GM21723 (cell line): ENCODE measurements around the gene SEMA3F.

Experiments used
- ATAC-seq: cut with Tn5 transposase; IDR thresholded peaks from one replicate; pipeline ENCODE4 v1.9.1; 2021; ENCODE audit warnings: mild to moderate bottlenecking, moderate library complexity; ENCODE audit not compliant: unreplicated experiment

The SEMA3F gene

DNA sequence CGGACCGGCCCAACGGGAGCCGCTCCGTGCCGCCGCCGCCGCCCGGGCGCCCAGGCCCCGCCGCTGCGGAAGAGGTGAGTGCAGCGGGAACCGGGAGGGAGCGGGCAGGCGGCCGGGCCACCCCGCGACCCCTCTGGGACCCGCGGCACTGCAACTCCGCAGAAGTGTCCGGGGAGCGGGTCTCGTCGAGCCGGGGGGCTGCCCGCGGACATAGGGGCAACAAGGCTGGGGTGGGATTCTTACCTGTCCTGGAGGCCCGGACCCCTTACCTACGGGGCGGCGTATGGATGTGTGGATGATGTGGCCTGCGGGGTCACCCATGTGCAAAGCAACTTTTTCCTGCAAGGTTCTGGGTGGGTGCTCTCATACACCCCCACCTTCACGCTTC, 361 bp downstream of the SEMA3F start:
- no peak for ATAC-seq

DNA sequence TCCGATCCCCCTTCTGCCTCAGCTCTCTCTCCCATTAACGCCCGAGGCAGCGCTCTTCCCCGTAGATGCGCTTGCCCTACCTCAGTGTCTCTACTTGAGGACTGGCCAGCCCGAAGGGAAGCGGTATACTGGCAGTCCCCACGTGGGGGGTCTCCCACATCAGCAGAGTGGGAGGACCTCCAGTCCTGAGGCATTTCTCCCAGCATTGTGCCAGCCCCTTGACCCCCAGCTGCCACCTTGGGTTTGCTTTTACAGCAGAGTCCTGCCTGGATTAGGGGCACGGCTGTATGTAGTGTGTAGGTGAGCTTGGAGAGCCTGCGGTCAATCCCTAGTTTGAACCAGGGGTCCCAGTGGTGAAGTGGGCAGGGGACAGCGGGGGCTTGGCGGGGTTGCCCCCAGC, 767 bp downstream of the SEMA3F start:
- ATAC-seq = no peak

DNA sequence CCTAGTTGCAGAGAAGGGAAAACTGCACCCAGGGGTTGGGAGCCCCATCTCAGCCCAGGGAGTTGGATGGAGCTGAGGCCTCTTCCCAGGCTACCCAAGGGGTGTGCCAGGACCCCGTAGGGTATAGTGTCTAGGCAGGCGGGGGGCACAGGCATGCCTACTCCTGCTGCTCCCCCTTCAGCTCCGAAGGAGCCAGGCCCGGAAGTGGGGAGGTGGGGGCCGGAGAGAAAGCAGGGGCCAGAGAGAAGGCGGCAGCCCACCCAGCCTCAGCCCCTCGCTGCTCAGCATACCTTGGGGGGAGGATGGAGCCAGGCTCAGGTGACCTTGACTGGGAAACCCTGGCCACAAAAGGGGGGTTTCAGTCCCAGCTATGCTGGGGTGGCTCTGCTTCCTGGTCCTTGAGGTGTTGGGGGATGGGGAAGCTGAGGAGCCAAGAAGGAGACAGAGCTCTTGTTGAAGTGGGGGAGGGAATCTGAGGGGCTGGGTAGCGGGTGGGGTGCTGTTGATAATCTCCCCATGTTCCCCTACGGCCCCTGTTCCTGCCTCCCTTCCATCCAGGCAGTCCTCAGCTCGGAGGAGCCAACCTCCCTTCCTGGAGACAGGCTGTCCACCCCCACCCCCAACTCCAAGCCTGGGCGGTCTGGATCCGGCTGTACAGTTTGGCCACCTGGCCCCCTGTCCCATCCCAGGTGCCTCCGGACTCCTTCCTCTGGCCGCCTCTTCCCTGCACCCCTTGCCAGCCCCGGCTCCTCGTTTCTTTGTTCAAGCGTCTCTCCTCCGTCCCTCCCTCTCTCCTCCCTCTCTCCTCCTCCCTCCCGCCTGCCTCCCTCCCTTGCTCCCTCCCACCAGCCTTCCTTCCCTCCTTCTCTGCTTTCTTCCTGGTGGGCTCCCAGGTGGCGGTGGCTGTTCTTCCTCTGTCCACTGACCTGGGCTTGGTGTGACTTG, 1.7 kb downstream of the SEMA3F start:
- ATAC-seq = no peak

DNA sequence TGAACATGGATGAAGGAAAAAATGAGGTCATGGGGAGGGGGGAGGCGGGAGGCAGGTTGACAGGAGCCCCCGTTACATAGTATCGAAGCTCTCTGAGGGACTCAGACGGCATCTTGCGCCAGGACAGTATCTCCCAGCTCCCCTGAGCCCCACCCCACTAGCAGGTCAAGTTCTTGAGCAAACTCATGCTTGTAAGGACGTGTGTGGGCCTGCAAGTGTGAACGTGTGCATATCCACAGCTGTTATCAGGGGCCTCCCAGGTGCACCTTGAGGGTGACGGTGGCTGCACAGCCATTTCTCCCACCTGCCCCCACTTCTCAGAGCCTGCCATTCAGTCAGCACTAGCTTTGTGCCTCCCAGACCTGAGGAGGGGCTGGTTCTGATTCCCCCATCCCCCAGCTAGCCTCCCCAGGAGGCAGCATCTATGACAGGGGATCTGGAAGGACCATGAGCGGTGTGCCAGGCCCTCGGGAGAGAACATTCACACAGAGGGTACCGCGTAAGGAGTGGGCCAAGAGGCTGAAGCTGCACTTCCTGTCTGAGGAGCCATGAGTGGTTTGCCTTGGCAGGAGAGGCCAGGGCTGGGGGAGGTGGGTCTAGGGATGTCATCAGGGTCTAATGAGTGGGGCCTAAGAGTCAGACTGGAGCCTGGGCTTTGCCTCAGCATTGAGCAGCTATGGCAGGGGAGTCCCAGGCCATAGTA, 2.9 kb downstream of the SEMA3F start:
- ATAC-seq = no peak

DNA sequence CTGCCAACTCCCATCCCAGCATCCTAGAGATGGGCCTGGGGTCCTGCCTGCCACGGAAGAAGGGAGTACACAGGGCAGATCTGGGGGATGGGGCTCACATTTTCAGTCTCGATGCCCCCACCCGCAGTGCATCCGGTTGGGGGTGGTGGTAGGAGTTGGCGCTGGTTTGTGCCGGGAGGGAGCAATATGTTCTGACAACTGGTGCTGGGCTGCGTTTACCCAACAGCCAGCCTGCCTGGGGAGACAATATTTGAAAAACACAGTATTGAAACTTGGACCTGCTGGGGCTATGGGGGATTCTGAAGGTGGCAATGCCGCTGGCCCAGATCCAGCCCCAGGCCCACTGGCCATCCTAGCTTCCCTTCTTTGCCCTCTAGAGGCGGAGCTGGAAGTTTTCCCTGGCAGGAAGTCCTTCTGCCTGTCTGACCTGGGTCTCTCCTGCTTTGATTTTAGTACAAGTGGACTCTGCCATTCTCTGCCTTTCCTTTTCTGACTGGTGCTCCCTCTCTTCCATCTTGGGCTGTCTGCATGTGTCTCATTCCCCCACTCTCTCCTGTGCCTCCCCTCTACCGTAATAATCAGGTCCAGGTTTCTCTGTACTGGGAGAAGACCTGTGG, 3.5 kb downstream of the SEMA3F start:
- no peak for ATAC-seq

DNA sequence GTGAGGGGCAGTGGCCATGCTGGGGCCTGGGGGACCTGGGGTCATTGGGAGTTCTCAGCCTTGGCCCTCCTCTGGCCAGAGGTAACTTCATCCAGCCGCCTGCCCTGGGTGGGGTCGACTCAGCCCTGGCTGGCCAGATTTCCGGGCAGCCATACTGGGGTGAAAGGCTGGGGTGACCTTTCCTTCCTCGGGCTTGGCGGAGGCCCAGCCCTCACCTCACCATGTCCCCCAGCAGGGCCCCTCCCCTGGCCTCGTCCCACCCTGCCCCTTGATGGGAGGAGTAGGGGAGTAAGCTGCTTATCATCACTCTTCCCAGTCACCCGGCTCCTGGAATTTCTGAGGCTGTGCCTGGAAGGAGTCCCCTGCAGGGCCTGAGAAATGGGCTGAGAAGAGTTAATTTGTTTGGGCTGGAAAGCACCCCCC, 5.4 kb downstream of the SEMA3F start:
- no peak for ATAC-seq

DNA sequence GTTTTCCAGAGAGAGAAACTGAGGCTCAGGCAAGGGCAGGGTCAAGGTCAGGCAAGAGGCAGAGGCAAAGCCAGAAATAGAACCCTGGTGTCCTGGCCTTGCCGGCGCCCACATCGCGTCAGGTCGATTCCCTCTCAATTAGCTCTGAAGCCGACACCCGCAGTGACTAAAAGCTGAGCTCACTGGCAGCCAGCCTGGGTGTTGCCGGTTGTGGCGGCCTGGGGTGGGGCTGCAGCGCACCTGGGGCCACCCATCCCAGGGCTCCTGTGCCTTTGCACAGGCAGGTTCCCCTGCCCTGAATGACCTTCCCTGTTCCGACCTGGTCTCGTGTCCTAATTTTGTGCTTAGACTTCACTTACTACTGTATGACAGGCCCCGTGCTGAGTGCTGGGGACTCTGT, 6.2 kb downstream of the SEMA3F start:
- ATAC-seq = no peak

DNA sequence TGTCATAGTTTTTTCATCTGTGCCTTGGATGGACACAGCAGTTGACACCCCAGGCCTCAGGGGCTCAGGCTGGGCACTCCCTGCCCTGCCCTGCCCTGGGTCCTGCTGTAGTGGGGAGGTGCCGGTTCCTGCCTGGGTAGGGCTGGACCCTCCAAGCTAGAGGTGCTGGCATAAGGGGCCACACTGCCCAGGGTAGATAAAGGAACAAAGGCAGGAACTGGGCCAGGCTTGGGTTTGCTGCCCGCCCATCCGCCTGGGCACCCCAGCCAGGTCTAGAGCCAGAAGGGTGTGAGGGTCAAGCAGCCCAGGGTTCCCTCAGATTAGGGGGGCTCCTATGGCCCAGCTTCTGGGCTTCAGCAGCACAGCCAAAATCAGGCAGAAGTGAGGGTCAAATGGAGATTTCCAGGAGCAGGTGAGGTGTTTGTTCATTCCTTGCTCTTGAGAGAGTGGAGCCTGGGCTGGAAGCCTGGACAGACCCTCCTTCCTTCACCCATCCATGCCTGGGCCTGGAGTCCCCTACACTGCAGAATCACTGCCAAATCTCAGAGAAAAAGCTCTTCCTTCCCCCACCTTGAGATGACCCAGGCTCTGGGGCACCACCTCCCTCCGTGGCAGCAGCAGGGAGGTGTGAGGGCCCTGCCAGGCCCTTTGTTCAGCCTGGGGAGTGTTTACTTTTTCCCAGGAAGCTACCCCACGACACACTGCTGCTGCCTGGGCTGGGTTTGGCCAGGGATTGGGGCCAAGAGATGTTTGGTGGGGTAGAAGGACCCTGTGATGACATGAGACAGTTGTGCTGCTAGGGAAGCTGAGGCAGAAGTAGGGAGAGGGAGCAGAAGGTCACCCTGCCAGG, 7.1 kb downstream of the SEMA3F start:
- ATAC-seq = no peak

DNA sequence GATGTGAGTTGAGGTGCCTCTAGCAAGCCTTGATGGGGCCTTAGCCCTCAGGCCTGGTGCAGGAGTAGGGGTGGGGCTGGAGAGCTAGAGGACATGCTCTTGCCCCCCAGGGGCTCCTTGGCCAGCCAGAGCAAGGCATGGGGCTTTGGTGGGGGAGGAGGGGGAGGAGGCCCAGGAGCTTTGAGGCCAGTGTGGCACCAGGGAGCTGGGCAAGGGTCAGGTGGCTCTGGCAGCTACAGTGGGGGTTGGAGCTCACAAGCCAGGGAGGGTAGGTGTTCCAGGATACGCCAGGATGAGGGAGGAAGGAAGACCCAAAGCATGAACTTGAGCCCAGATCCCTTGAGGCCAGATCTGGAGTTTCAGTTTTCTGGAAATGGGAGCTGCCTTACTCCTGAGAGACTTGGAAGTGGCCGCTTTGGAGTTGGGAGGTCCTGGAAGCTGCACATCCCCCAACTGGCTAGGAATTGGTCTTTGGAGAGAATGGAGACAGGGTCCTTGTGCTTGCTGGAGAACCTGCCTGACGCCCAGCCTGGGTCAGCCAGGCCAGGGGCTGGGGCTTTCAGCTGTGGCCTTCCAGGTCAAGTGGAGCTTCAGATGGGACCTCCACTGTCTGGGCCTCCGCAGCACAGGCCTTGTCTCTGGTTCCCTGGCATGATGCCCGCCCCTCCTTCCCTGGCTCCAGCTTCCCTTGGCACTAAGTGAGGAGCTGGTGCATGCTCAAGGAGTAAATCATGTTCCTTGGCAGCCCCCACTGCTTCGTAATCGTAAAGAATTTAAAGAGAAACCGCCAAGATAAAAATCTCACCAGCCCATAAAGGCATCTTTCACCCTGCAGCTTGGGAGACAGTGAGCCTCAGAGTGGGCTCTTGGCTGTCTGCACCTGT, 8.7 kb downstream of the SEMA3F start:
- no peak for ATAC-seq

DNA sequence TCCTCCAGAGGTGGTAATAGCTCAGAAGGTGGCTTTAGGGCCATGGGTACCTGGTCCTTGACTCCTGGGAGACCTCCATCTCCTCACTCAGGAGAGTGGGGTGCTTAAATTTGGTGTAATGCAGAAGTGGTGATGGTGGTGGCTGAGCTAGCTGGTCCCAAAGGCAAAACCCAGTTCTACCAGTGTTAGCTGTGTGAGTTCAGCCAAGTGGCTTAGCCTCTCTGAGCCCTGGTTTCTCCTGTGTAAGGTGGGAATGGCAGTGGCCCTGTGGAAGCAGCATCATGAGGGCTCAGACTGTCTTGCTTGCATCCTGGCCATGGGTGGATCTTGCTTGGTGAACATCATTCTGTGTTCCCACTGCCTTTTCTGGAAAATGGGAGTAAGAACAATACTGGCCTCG, 9.4 kb downstream of the SEMA3F start:
- ATAC-seq = no peak

DNA sequence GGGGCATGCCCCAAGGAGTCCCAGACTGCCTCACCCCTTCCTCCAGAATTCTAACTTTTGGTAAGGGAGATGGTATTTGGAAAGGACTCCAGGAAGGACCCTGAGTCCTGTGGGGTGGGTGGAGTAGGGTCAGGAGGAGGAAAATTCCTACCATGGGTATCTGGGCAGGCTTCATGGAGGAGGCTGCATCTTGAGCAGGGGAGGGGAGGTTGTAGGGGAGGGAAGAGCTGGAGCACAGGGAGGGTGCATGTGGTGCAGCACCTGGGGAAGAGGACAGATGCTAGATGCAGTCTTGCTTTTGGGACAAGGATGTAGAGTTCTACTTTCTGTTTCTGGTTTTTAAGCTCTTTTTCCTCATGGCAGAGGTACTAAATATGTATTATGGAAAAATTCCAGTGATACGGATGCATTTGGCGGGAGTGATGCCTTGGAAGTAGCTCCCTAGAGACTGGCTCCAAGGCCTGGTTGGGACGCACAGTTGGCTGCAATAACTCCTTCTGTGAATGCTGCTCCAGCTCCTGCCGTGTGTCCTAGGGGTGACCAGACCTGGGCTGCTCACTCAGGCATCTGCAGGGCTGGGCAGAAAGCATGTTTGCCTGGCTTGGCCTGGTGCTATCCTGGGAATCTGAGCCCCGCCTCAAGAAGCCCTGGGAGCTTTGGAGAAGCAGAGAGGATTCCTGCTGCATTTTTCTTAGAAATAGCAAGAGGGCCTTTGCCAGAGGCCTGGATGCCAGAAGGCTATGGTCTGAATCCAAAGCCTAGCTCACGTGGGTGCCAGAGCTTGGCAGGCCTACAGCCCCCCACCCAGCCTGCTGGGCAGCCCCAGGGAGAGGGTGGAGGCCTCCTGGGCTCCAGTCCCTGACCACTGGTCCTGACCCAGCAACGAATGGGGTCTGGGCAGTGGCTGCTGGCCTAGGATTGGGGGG, 10.1 kb downstream of the SEMA3F start:
- no peak for ATAC-seq

DNA sequence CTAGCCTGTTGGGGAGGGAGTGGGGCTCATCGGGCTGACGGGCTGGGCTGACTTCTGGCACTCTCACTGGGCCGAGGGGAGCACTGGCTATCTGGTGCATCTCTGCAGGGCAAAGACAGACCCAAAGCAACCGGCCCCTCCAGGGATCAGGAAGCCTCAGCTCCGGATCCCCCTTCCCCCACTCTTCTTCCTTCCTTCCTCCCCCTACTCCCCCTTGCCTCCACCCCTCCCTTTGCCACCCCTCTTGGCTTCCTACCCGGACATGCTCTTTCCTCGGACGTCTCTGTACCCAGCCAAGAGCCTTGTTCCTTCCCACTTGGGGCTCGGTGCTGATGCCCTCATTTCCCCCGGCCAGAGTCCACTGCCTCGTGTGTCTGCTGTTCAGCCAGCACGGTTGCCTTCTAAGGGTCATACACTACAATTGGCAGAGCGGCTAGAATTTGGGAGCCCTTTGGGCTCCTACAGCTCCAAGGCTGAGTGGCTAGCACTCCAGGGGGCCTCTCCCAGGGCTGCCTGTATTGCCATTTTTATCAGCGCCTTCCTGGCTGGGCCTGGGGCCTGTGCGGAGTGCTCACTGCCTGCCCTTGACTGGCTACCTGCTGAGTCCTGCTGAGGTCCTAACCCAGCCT, 10.9 kb downstream of the SEMA3F start:
- no peak for ATAC-seq

DNA sequence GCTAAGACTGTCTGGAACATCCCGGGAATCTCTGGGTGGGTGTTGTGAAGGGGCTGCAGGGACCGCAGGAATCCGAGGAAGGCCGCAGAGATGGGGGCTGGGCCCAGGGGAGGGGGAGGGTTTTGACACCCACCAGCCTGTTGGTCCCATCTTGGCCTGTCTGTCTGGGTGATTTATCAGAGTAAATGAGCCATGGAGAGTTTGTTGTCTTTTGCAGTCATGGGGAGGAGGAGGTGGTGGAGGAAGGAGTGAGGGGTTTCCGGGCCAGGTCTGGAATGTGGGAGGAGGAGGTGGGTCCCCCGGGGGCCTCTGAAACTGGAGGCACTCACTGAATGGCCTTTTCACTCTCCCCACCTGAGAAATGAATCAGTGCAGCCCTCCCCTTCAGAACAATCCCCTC, 11.5 kb downstream of the SEMA3F start:
- ATAC-seq = no peak

DNA sequence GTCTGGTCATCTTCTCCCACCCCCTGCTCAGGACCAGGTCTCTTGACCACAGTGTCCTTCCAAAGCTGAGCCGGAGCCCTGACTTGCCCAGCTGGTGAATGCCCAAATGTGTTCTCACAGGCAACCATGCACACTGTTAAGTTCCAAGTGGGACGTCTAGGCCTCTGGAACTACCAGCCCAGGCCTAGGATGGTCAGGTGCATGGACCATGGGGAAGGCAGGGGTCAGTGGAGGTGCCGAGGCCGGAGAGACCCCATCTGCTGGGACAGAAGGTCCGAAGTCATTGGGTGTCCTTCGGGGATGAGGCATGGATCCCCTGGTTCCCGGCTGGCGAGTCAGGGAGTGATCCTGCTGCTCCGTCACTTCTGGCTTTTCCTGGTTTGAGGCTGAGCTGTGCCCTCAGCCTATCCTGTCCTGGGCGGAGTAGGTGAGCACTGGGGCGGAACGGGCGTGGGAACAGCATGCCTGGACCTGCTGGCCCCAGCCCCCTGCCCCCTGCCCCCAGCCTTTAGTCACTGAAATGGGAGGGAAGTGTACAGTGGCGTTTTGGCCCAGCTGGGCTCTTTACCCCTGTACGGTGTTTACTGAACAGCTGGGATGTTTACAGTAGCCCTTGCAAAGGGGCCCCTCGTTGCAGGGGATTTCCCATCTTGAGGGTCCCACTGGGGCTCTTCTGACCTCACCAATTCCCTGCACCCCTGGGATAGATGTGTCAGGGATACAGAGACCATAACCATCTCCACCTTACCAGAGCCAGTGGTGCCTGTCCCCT, 12.1 kb downstream of the SEMA3F start:
- no peak for ATAC-seq

DNA sequence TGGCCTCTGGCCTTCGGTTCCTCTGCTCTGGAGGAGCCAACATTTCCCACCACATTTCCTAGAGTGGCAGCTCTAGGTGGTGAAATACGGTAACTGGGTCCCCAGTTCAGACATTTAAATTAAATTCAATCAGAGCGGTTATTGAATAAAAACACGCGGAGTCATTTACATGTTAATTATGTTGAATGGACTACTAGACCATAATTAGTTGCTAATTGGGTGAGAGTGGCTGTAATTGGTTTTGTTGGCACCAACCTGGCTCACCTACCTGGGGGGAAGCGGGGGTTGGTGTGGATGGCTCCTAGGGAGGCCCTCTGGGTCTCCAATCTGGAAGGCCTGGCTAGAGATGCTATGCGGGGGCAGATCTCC, 12.7 kb downstream of the SEMA3F start:
- ATAC-seq = no peak

DNA sequence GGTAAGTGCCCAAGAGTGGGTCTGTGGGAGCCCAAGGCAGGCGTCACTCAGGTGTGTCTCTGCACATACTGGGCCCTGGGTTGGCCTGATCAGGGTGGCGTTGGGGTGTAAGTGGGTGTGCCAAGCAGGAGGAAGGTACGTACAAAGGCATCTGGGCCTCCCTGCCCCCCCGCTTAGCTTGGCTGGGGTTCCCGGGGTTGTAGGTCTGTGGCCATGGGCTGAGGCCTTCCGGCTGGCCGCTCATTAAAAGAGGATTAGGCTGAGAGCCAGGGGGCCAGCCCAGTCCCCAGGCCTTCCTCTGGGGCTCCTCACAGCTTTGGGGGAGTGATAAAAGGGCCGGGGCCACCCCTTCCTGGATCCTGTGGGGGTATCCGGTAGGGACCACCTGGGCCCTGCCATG, 13.3 kb downstream of the SEMA3F start:
- no peak for ATAC-seq

DNA sequence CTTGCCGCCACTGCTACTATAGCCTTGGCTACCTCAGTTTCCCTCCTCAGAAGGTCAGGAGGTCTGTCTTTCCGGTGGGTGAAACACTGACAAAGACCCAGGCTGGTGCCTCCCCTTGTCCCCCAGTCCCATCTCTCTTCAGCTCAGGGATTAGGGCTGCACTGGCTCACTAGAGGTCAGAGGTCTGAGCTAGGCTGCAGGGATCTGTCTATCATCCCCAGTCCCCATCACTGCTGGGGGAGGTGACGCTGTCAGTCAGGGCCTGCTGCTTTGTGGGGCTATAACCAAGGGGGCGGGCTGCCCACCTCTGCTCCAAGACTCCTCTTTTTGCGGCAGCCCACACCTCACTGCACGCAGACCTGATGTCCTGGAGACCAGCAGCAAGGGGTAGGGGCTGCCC, 13.7 kb downstream of the SEMA3F start:
- ATAC-seq = no peak
